ENCODE results near the gene NEDD9. TPM values are rescaled to one million over a fixed set of nuclear protein-coding genes. Genes with fewer than 3 reads are reported as not detected.

Gene NEDD9
- total and polyA plus RNA-seq, 10 of the 15 experiments (the other 5 are each of a cell fraction or from before 2014, with no cell fraction given) = 4.9 to 92.6 (median 14.6) TPM

DNA sequence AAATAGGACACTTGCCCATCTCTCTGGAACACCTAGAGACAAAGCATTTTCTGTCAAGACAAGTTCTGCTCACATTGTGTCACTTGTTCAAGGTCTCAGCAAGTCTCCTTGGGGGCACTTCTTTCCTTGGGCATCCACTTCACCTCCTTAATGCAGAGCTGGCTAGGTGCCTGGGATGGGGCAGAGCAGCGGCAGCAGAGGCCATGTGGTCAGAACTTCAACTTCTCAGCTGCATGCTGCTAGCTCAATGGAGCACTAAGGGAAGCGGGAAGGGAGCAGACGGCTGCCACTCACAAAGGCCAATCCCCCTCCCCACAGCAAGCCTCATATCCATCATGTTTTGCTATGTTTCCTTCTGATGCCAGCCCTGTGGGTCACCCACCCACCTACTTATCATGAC is 31.5 kb downstream of the NEDD9 start:
- in situ Hi-C loops (cut with MboI) (no loop called here), intact Hi-C loops (cut with micrococcal nuclease; ENCODE audit: unreplicated experiment) (no loop called here)
- Histone ChIP-seq H4K20me1 (ENCODE audit: control insufficient read depth, insufficient read depth) (no peaks in the 10 kb centered on the region), H3K9ac (ENCODE audit: control insufficient read depth, insufficient read depth, low read length) (no peak overlapping the region), H3K27ac (ENCODE audit: control insufficient read depth, insufficient read depth) (no peak overlapping the region), H3K79me2 (ENCODE audit: control insufficient read depth, insufficient read depth, low read length) (no peaks in the 10 kb centered on the region), H3K4me1 (ENCODE audit: control insufficient read depth, insufficient read depth, low read length) (peaks cover 5% of the 10 kb centered on the region; the same call in 1 of the 2 replicates), H2AFZ (ENCODE audit: control insufficient read depth, low read depth, low read length) (no peak overlapping the region), H3K4me3 (no peak overlapping the region), H3K9me3 (replicated peaks; ENCODE audit: control insufficient read depth, insufficient read depth, low read length) (no peaks in the 10 kb centered on the region), H3K36me3 (ENCODE audit: control insufficient read depth in 2 of 2, insufficient read depth in 2 of 2, low read length in 1 of 2) (peaks cover 6% of the 10 kb centered on the region in 2 experiments; a peak in 3 of 4 replicates), H3K27me3 (replicated peaks in 1 of 2; ENCODE audit: control insufficient read depth in 2 of 2, insufficient read depth in 2 of 2, low read length in 1 of 2) (no peaks in the 10 kb centered on the region), H3K4me2 (ENCODE audit: control insufficient read depth, insufficient read depth) (no peak overlapping the region)
- ATAC-seq = no peak
- SMC1A ChIA-PET (ENCODE audit: uncharacterized antibody, unreplicated experiment) = interaction anchor here (0.9 to 2.2 kb wide), 3 partner anchors 16 to 29 kb away, joined by 3 to 8 read pairs (median 7); no protein-coding TSS in a partner anchor
- RAD21 ChIA-PET (ENCODE audit: unreplicated experiment) = no interaction called here
- FAIRE-seq = no peak
- POLR2A ChIA-PET = interaction anchor here (1.1 to 1.2 kb wide), 2 partner anchors 17 to 122 kb away, joined by 3 read pairs; no protein-coding TSS in a partner anchor
- 79% methylated on average over 3 of the region's 3 CpGs for WGBS (ENCODE audit: insufficient coverage, insufficient replicate concordance, low lambda C conversion rate, missing lambda C conversion rate)
- CTCF ChIA-PET = no interaction called here
- no TSS peak for BruUV-seq (replicated peaks)
- no peak for DNase-seq (ENCODE audit: low read depth, low spot score)
- TF ChIP-seq, protein P1, sequence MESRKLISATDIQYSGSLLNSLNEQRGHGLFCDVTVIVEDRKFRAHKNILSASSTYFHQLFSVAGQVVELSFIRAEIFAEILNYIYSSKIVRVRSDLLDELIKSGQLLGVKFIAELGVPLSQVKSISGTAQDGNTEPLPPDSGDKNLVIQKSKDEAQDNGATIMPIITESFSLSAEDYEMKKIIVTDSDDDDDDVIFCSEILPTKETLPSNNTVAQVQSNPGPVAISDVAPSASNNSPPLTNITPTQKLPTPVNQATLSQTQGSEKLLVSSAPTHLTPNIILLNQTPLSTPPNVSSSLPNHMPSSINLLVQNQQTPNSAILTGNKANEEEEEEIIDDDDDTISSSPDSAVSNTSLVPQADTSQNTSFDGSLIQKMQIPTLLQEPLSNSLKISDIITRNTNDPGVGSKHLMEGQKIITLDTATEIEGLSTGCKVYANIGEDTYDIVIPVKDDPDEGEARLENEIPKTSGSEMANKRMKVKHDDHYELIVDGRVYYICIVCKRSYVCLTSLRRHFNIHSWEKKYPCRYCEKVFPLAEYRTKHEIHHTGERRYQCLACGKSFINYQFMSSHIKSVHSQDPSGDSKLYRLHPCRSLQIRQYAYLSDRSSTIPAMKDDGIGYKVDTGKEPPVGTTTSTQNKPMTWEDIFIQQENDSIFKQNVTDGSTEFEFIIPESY (IDR thresholded peaks at IDR 0.05) = no peak
- TF ChIP-seq HDAC6 (IDR thresholded peaks at IDR 0.05; ENCODE audit: unreplicated experiment) (no peak), GATAD2B (conservative IDR thresholded peaks at IDR 0.05; ENCODE audit: low read depth) (no peak), MYC (IDR thresholded peaks at IDR 0.05; ENCODE audit: insufficient read depth, insufficient read length, insufficient replicate concordance, low read length, severe bottlenecking) (no peak), NR2F1 (conservative IDR thresholded peaks at IDR 0.05) (no peak), PAX5 (IDR thresholded peaks at IDR 0.05; ENCODE audit: borderline replicate concordance, low read depth, low read length) (no peak), ZNF592 (IDR thresholded peaks at IDR 0.05) (no peak), HDGF (IDR thresholded peaks at IDR 0.05) (no peak), CHD1 (IDR thresholded peaks at IDR 0.05; ENCODE audit: low read depth, low read length) (no peak)

All from GM12878 (cell line).